Inflammatory macrophage treated with lipopolysaccharide for 4 hours (primary cell): Measurements from ENCODE around the gene NOP58.
"Not testable (repeated sequence)": the region's sequence is repeated elsewhere in the genome, so short reads cannot be mapped to it uniquely, and the experiment has no call there.

ENCODE experiments used
- DNase-seq: peaks from one replicate; pipeline ENCODE4 v3.0.0-alpha.2; 2020

Gene NOP58

DNA sequence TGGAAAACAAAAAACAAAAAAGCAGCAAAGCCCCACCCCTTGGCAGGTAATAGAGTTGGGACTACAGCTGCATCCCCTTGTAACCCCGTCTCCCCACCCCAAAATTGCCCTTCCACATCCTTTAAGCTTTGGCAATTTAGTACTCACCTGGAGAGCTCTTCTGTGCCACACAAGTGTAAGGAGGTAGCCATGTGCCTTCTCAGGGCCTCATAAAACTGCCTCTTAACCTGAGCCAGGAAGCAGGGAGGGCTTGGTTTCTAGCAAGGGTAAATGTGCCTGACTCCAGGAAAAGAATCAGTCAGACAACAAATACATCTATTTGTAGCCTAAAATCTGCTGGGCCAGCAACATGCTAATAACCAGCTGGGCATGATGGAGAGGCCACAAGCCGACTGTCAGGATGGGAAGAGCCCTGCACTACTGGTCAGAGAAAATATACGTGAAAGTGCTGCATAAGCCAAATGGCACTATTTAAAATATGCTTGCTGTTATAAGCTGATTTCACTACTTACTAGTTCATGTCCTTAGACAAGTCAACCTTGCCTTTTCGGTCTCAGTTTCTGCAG, 46.3 kb downstream of the NOP58 start:
- no peak for DNase-seq

DNA sequence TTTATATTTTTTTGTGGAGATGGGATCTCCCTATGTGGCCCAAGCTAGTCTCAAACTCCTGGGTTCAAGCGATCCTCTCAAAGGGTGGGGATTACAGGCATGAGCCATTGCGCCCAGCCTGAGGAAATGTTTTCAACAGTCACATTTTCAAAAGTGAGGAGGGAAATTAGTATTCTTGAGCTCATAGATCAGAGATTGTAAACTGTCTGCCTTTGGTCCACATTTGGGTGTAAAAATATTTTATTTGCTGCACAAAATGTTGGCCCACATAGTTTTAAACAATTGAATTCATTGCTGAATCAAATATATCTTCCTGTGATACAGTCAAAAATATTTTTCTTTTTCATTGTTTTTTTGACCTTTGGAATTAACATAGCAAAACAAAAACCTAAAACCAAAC, 48.6 kb downstream of the NOP58 start:
- no peak for DNase-seq

DNA sequence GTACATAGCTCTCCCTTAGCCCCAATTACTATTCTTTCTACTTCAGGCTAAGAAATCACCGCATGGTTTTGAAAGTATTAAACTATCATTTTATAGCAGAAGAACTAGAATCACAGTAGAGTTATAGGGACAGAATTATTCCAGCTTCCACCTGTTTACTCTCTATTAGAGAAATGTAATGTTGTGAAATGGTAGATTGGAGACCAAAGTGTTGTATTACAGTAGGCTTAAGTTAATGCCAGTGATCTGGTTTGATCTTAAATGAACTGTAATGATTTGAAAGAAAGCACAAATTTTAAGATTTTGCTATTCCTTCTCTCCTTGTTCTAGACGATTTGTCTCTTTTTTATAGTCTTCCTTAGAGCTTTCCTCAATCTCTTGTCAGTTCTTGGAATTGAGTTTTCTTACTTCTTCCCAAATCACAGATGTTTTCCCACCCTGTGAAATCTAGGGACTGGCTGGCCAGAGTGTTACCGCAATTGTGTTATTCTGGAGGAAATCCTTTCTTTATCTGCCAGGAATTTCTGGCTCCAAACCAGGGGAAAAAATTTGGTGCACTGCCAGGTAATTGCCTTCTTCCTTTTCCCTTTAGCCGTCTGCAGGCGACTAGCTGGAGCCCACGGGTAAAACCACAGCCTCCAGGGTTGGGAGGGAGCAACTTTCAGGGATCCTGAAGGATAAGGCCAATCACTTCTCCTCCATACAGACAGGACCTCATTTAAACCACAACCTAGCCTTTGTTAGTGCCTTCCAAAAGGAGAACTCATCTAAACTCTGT, 51.7 kb downstream of the NOP58 start:
- no peak for DNase-seq

DNA sequence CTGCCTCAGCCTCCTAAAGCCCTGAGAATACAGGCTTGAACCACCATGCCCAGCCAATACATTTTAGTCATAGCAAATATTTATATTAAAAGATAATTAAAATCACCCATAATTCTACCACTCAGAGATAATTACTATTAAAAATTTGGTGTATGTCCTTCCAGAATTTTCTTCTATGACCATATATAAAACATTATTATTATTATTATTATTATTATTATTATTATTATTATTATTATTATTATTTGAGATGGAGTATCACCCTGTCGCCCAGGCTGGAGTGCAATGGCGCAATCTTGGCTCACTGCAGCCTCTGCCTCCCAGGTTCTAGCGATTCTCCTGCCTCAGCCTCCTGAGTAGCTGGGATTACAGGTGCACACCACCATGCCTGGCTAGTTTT, 54.8 kb downstream of the NOP58 start:
- not testable (repeated sequence) for DNase-seq

DNA sequence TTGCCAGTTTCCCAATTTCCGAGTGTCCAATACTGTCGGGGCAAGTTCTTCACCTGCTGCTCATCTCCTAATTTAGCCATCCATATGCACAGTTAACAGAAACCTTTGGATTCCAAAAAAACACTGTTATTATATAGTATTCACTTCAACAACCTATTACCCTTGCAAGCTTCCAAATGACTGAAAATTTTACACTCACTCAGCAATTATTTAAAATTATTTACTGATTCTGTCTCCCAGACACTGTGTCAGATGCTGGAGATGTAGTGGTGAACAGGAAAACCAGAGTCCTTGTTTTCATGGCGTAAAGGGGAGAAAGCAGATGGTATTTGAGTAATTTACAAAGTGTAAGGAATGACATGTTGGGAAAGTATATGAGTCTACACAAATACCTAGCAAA, 56.9 kb downstream of the NOP58 start:
- no peak for DNase-seq

DNA sequence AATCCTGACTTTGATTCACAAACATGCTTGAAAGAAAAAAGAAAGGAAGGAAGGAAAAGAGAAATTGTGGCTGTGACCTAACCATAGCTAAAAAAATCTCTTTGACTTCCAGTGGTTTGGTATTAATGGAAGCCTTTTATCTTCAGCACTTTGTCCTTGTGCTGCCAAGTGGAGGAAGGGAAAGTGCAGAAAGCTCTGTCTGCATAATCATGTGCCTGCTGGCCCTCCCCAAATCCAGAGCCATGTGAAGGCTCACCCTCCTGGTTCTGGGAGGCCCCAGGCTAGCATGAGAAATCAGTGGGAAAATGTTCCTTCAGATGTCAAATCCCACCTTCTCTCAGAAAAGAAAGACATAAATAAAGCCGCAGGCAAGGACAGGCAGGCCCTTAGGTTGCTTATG, 62.3 kb downstream of the NOP58 start:
- no peak for DNase-seq

DNA sequence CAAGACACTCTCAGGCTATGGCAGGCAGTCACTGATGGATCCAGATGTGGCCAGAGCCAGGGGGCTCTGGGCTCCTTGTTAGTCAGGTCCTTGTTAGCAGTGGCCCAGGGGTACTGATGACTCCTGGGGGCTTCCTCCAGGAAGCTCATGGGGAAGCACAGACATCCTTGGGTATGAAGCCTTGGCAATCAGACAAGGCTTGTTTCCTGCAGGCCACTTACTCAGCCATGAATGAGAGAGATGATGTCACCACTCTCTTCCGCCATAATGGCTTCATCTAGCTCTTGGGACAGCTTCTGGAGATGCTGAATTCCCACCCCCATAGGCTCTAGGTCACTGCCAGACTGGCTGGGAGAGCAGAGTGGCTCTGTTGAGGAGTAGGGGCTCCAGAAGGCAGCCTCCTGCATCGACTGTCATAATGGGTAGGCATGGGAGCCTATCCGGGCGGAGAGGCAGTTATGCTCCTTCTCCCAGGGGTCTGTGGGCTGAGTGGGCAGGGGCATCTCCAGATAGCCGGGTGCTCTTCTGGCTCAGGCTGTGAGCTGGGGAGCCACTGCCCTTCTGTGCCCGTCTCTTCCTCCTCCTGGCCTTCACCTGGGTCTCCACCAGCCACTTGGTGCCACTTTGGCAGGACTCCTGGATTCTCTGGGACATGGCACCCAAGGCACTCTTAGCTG, 70.4 kb downstream of the NOP58 start:
- no peak for DNase-seq

DNA sequence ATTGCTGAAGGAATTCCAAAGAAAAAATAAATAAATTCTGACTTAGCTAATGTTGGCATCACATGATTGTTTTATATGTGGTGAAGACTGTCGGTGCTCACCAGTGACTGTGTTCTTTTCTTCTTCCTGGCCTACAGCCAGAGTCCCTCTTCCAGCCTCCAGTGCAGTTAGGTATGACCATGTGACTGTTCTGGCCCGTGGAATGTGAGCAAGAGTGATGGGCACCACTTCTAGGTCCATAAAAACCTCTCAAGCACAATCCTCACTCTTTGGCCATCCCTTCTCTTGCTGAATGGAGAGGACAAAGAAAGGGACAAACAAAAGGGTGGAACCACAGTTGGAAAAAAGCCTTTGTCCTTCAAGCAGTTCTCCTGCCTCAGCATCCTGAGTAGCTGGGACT, 71.6 kb downstream of the NOP58 start:
- DNase-seq: no peak

DNA sequence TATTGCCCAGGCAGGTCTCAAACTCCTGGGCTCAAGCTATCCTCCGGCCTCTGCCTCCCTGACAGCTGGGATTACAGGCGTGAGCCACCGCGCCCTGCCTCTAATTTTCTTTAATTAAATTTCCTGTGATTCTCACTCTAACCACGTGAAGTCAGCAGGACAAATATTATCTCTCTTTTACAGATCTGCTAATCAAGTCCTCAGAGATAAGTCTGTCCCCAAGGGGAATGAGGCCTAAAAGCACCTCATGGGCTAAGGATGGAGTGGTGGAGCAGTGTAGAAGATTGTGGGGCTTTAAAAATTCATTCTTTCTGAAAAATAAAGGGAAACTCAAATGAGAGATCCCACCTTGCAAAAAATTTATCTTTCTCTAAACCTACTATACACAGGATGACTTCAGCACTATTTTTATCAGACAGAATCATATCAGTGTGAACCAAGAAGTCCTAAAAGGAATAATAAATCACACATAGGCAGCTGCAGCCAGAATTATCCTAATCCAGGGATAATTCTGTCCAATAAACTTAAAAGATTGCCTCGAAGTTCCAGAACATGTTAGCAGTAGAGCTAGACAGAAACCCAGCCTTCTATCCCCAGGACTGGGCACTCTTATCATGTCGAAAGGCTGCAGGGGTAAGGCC, 72.3 kb downstream of the NOP58 start:
- DNase-seq: no peak

DNA sequence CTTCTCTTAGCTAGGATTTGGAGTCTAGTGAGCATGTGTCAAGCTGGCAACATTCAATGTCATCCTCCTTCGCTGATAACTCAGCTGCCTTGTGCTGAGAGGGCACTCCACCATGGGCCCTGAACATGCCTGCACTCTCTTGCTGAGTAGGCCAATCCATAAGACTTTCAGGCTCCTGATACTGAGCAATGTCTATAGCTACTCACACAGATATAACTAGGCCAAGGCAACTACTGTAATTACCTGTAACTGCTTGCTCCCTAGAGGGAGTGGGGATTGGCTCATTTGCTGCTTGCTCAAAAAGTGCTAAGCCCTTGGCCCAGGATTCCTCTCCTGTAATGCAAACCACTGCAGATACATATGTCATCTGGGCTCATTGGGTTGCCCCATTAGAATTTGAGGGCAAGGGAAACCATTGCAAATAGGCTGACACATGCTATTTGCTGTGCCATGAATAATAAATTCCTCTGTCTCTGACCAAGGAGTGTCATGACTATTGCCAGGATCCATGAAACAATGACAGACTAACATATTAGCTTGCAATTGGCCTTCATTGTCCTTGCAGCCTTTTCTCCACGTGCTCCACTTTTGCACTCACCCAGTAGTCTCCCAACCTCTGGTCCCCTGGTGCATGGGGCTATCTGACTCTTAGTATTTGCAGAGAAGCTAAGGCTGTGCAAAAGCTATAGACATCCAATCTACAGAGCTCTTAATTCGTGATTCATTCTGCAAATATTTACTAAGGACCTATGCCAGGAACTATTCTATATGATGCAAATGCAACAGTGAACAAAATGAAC, 73.7 kb downstream of the NOP58 start:
- no peak for DNase-seq

DNA sequence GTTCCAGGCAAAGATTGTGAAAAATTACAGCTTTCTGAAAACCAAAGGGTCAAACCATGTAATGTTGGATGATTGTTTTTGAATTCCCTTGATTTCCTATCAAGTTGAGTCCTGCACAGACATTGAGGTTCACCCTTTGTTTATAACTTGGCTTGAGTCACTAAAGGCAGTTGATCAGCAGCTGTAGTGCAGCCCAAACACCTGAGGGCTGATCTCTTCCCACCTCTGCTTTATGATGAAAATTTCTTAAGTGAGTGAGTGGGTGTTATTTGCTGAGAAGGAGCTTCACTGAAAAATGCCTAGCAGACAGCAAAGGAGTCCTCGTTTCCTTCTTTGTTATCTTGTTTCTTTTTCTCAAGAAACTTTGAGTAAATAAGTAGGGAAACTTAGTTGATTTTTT, 78.6 kb downstream of the NOP58 start:
- DNase-seq: no peak

DNA sequence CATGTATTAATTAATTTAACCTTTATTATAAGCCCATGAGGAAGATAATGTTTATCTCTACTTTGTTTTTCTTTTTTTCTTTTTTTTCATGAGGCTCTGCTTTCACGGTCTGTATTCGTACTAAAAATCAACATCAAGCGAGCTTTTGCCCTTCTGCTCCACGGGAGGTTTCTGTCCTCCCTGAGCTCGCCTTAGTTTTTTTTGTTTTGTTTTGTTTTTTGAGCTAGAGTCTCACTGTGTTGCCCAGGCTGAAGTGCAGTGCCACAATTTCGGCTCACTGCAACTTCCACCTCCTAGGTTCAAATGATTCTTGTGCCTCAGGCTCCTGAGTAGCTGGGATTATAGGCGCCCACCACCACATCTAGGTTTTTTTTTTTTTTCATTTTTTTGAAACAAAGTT, 80.6 kb downstream of the NOP58 start:
- no peak for DNase-seq
